Breast epithelium (tissue), 4 donors: ENCODE measurements around the gene KCNH3. TPM values are rescaled to one million over a fixed set of nuclear protein-coding genes. Genes with fewer than 3 reads are reported as not detected.
"Not testable (repeated sequence)": the region's sequence is repeated elsewhere in the genome, so short reads cannot be mapped to it uniquely, and the experiment has no call there.

Source experiments
- DNase-seq, 2 donors: peaks; one replicate each; pipeline ENCODE4 v3.0.0-alpha.2; 2019; ENCODE audit warnings: low spot score in 2 of 2
- H3K27ac ChIP-seq, 2 donors: fragments of 200-600 bp; sonication (generic) in 1 of 2; one replicate each; pipeline ENCODE4 v1.5.1; 2016 to 2019; ENCODE audit warnings: mild to moderate bottlenecking in 1 of 2
- H3K27me3 ChIP-seq, 2 donors: fragments of 200-600 bp; sonication (generic) in 1 of 2; one replicate each; pipeline versions ENCODE4 v1.5.1 to v1.6.0; 2017 to 2019; ENCODE audit warnings: control low read depth in 1 of 2, mild to moderate bottlenecking in 1 of 2
- H3K36me3 ChIP-seq: fragments of 200-600 bp; one replicate; pipeline ENCODE4 v1.5.1; 2019
- H3K4me1 ChIP-seq, 2 donors: fragments of 200-600 bp; sonication (generic); one replicate each; pipeline ENCODE4 v1.5.1; 2016 to 2019; ENCODE audit warnings: control low read depth in 1 of 2
- H3K4me3 ChIP-seq, 3 donors: fragments of 200-600 bp; sonication (generic); 1 replicate in 2 of 3; 2 replicates in 1 of 3; pipeline ENCODE4 v1.5.1; 2016 to 2019; ENCODE audit warnings: mild to moderate bottlenecking in 3 of 3, moderate library complexity in 2 of 3
- H3K9me3 ChIP-seq, 2 donors: fragments of 200-600 bp; sonication (generic) in 1 of 2; one replicate each; pipeline ENCODE4 v1.5.1; 2016 to 2019; ENCODE audit warnings: control low read depth in 1 of 2
- CTCF ChIP-seq, 3 donors: fragments of 450-650 bp; IDR thresholded peaks; one replicate each; pipeline ENCODE4 v1.5.1; 2016 to 2017; ENCODE audit warnings: antibody characterized with exemption in 3 of 3, mild to moderate bottlenecking in 3 of 3, moderate library complexity in 3 of 3
- POLR2A ChIP-seq: fragments of 450-650 bp; IDR thresholded peaks from one replicate; pipeline ENCODE4 v1.6.1; 2016; ENCODE audit warnings: antibody characterized with exemption, mild to moderate bottlenecking, moderate library complexity
- POLR2AphosphoS5 ChIP-seq, 3 donors: sonication (generic); formaldehyde crosslinking; IDR thresholded peaks; one replicate each; pipeline ENCODE4 v1.6.1; 2017; ENCODE audit warnings: antibody characterized with exemption in 3 of 3
- intact Hi-C: fragments of 100-400 bp; cut with DNase I; formaldehyde crosslinking; loops from one replicate; pipeline ENCODE4 v1.15.1; 2023; ENCODE audit warnings: low total_unique reads
- total RNA-seq, 3 donors: library from RNA; depleted of rRNA; stranded (reverse); fragments of >200 nt; gene quantifications; one replicate each; pipeline ENCODE4 v1.1.0, GENCODE V29; 2016

Gene KCNH3
- total RNA-seq, 3 donors from 2014 or later, result 0.66 to 1.3 TPM; not detected in 1

GRCh38 chr12:49599961-49600360, 61.1 kb downstream of the KCNH3 start:
- Histone ChIP-seq H3K9me3 (no peaks in the 10 kb centered on the region), H3K4me3 (no peak overlapping the region), H3K27me3 (no peaks in the 10 kb centered on the region), H3K27ac (no peak overlapping the region), H3K4me1 (no peaks in the 10 kb centered on the region), H3K36me3 (no peaks in the 10 kb centered on the region)
- TF ChIP-seq POLR2AphosphoS5 (IDR thresholded peaks at IDR 0.05) (no peak), CTCF (IDR thresholded peaks at IDR 0.05) (no peak), POLR2A (no peak)
- no peak for DNase-seq
- intact Hi-C loops, result no loop called here

- H3K27me3 ChIP-seq, result no peaks in the 10 kb centered on the region
- intact Hi-C loops, result no loop called here
- no peak overlapping the region for H3K4me3 ChIP-seq
- H3K36me3 ChIP-seq, result no peaks in the 10 kb centered on the region
- DNase-seq, result no peak
- TF ChIP-seq POLR2A (no peak), POLR2AphosphoS5 (IDR thresholded peaks at IDR 0.05) (no peak), CTCF (IDR thresholded peaks at IDR 0.05) (no peak)
- H3K27ac ChIP-seq, result no peak overlapping the region
- H3K4me1 ChIP-seq, result no peaks in the 10 kb centered on the region
- H3K9me3 ChIP-seq, result no peaks in the 10 kb centered on the region
These were observed 64.9 kb downstream of the KCNH3 start for GRCh38 chr12:49603721-49604120.

- Histone ChIP-seq H3K36me3 (no peaks in the 10 kb centered on the region), H3K27ac (no peak overlapping the region), H3K4me3 (no peak overlapping the region), H3K27me3 (no peaks in the 10 kb centered on the region), H3K4me1 (no peaks in the 10 kb centered on the region), H3K9me3 (no peaks in the 10 kb centered on the region)
- no peak for DNase-seq
- intact Hi-C loops, result no loop called here
- TF ChIP-seq CTCF (IDR thresholded peaks at IDR 0.05) (no peak), POLR2A (no peak), POLR2AphosphoS5 (IDR thresholded peaks at IDR 0.05) (no peak)
These were observed 66.0 kb downstream of the KCNH3 start for GRCh38 chr12:49604856-49605255.

- H3K27me3 ChIP-seq, intact Hi-C loops, DNase-seq, H3K27ac ChIP-seq, H3K36me3 ChIP-seq, H3K9me3 ChIP-seq, H3K4me1 ChIP-seq, H3K4me3 ChIP-seq: not testable (repeated sequence)
These were observed 66.7 kb downstream of the KCNH3 start, which contains the start of gene FAM186B for GRCh38 chr12:49605539-49605938. TSS of gene FAM186B (minus strand) at chr12:49605639. CDS start at chr12:49605477, 162 bp downstream.

Other genes starting within 250 kb of the KCNH3 start
- 1 to 10 TPM in 1 of 3 donors, under 1 TPM in 1, not detected in 1; 0.96 to 2.0 TPM for gene PRPH, start 243.9 kb upstream of the KCNH3 start, total RNA-seq
- 1 to 10 TPM in 1 of 3 donors, under 1 TPM in 2; 0.29 to 1.8 (median 0.66) TPM for gene TROAP, start 215.8 kb upstream of the KCNH3 start, total RNA-seq
- gene C1QL4, start 201.8 kb upstream of the KCNH3 start, total RNA-seq, result under 1 TPM in 2 of 3 donors, not detected in 1; 0.33 to 0.44 TPM
- gene DNAJC22, start 192.1 kb upstream of the KCNH3 start, total RNA-seq, result 1 to 10 TPM in 2 of 3 donors, not detected in 1; 3.6 to 5.0 TPM
- 10 to 100 TPM; 13.8 to 24.0 (median 22.0) TPM for gene SPATS2, start 171.6 kb upstream of the KCNH3 start, total RNA-seq
- gene MCRS1, start 29.1 kb downstream of the KCNH3 start, total RNA-seq, result 10 to 100 TPM; 37.6 to 52.4 (median 52.1) TPM
- under 1 TPM; 0.59 to 0.98 (median 0.96) TPM for gene FAM186B, start 66.6 kb downstream of the KCNH3 start, total RNA-seq
- 10 to 100 TPM; 10.4 to 34.0 (median 32.8) TPM for gene PRPF40B, start 84.5 kb downstream of the KCNH3 start, total RNA-seq
- gene FMNL3, start 168.4 kb downstream of the KCNH3 start, total RNA-seq, result 10 to 100 TPM in 2 of 3 donors, 1 to 10 TPM in 1; 9.8 to 13.8 (median 13.3) TPM
- gene TMBIM6, start 202.5 kb downstream of the KCNH3 start, total RNA-seq, result 100 to 1,000 TPM; 364 to 620 (median 409) TPM